ENCODE measurements around the gene CRACR2B. TPM values are rescaled to one million over a fixed set of nuclear protein-coding genes. Genes with fewer than 3 reads are reported as not detected.

The CRACR2B gene
- total RNA-seq, 1 experiment from 2014 or later = 11.8 TPM

- no peak overlapping the region for H3K4me3 ChIP-seq (replicated peaks in 1 of 2; ENCODE audit: low read depth in 1 of 2, low read length in 2 of 2)
- intact Hi-C loops (cut with micrococcal nuclease) = no loop called here
- no TSS peak for BruUV-seq (replicated peaks)
- ChIA-PET RAD21 (ENCODE audit: low non-redundant PET in 1 of 2, low total read pairs in 2 of 2, uncharacterized antibody in 2 of 2, unreplicated experiment in 2 of 2) (no interaction called here), CTCF (no interaction called here), POLR2A (no interaction called here)
- H3K4me1 ChIP-seq (ENCODE audit: control insufficient read depth in 1 of 2, insufficient read depth in 2 of 2, low read length in 2 of 2) = peaks cover 34 to 52% of the 10 kb centered on the region in 2 experiments
- H3K4me2 ChIP-seq (ENCODE audit: low read length) = no peak overlapping the region
- H3K9me3 ChIP-seq (ENCODE audit: control insufficient read depth in 1 of 2, insufficient read depth in 1 of 2, low read depth in 1 of 2, low read length in 2 of 2) = no peaks in the 10 kb centered on the region
- no peak for DNase-seq (ENCODE audit: low read depth, low spot score)
- H3K79me2 ChIP-seq (ENCODE audit: insufficient read depth, low read length) = peaks cover 22% of the 10 kb centered on the region
- no peaks in the 10 kb centered on the region for H3K9me2 ChIP-seq (ENCODE audit: insufficient read depth)
- no peaks in the 10 kb centered on the region for H4K20me1 ChIP-seq (ENCODE audit: insufficient read depth)
- TF ChIP-seq MAX (IDR thresholded peaks at IDR 0.05) = no peak
- TF ChIP-seq SP1 (IDR thresholded peaks at IDR 0.05; ENCODE audit: low read depth) = no peak
- TF ChIP-seq RAD21 (IDR thresholded peaks at IDR 0.05; ENCODE audit: low read depth) = no peak
- no peak for TF ChIP-seq JUND (IDR thresholded peaks at IDR 0.05)
- TF ChIP-seq EGR1 (IDR thresholded peaks at IDR 0.05; ENCODE audit: low read depth) = no peak
- TF ChIP-seq, protein P1, sequence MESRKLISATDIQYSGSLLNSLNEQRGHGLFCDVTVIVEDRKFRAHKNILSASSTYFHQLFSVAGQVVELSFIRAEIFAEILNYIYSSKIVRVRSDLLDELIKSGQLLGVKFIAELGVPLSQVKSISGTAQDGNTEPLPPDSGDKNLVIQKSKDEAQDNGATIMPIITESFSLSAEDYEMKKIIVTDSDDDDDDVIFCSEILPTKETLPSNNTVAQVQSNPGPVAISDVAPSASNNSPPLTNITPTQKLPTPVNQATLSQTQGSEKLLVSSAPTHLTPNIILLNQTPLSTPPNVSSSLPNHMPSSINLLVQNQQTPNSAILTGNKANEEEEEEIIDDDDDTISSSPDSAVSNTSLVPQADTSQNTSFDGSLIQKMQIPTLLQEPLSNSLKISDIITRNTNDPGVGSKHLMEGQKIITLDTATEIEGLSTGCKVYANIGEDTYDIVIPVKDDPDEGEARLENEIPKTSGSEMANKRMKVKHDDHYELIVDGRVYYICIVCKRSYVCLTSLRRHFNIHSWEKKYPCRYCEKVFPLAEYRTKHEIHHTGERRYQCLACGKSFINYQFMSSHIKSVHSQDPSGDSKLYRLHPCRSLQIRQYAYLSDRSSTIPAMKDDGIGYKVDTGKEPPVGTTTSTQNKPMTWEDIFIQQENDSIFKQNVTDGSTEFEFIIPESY (IDR thresholded peaks at IDR 0.05; ENCODE audit: extremely low read depth, insufficient replicate concordance, low read length) = no peak
- no peak for TF ChIP-seq ZNF274 (IDR thresholded peaks at IDR 0.05; ENCODE audit: low read depth, low read length)
- TF ChIP-seq REST (IDR thresholded peaks at IDR 0.05; ENCODE audit: low read depth) = no peak
- TF ChIP-seq CBX3 (IDR thresholded peaks at IDR 0.05; ENCODE audit: low read depth) = no peak
- TF ChIP-seq ZFX (IDR thresholded peaks at IDR 0.05) = no peak
- no peak for TF ChIP-seq SRF (IDR thresholded peaks at IDR 0.05; ENCODE audit: low read depth)
- TF ChIP-seq POLR2AphosphoS5 (IDR thresholded peaks at IDR 0.05; ENCODE audit: low read depth, low read length) = no peak
- no peak for TF ChIP-seq TCF7L2 (IDR thresholded peaks at IDR 0.05; ENCODE audit: borderline replicate concordance, extremely low read depth, insufficient read depth, insufficient read length)
- TF ChIP-seq EZH2phosphoT487 (IDR thresholded peaks at IDR 0.05; ENCODE audit: borderline replicate concordance) = no peak
- TF ChIP-seq SIN3A (IDR thresholded peaks at IDR 0.05; ENCODE audit: low read depth) = no peak
- TF ChIP-seq CEBPB (IDR thresholded peaks at IDR 0.05; ENCODE audit: low read depth) = no peak
- TF ChIP-seq, protein P2, sequence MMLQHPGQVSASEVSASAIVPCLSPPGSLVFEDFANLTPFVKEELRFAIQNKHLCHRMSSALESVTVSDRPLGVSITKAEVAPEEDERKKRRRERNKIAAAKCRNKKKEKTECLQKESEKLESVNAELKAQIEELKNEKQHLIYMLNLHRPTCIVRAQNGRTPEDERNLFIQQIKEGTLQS (IDR thresholded peaks at IDR 0.05) = no peak
- TF ChIP-seq YY1 (IDR thresholded peaks at IDR 0.05; ENCODE audit: extremely low read depth, insufficient replicate concordance, low read depth, low read length) = no peak
- TF ChIP-seq, protein P3, sequence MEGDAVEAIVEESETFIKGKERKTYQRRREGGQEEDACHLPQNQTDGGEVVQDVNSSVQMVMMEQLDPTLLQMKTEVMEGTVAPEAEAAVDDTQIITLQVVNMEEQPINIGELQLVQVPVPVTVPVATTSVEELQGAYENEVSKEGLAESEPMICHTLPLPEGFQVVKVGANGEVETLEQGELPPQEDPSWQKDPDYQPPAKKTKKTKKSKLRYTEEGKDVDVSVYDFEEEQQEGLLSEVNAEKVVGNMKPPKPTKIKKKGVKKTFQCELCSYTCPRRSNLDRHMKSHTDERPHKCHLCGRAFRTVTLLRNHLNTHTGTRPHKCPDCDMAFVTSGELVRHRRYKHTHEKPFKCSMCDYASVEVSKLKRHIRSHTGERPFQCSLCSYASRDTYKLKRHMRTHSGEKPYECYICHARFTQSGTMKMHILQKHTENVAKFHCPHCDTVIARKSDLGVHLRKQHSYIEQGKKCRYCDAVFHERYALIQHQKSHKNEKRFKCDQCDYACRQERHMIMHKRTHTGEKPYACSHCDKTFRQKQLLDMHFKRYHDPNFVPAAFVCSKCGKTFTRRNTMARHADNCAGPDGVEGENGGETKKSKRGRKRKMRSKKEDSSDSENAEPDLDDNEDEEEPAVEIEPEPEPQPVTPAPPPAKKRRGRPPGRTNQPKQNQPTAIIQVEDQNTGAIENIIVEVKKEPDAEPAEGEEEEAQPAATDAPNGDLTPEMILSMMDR (IDR thresholded peaks at IDR 0.05 in 2 of 3, conservative IDR thresholded peaks at IDR 0.05 in 1 of 3; ENCODE audit: borderline replicate concordance in 1 of 3, insufficient read depth in 1 of 3, low read depth in 2 of 3, low read length in 2 of 3) = no peak
- no peak for TF ChIP-seq FOSL1 (IDR thresholded peaks at IDR 0.05; ENCODE audit: low read depth)
- no peak overlapping the region for H3K9ac ChIP-seq (ENCODE audit: low read length)
- no peak overlapping the region for H2AFZ ChIP-seq (ENCODE audit: low read depth, low read length, poor library complexity, severe bottlenecking)
- ATAC-seq = no peak
- H3K36me3 ChIP-seq (ENCODE audit: control insufficient read depth in 1 of 2, insufficient read depth in 2 of 2, low read length in 2 of 2) = no peaks in the 10 kb centered on the region
- H3K27me3 ChIP-seq (ENCODE audit: insufficient read depth, low read length) = no peaks in the 10 kb centered on the region
- H3K27ac ChIP-seq (ENCODE audit: low read depth, low read length) = no peak overlapping the region
Observed at GRCh38 chr11:824292-824880, 3.3 kb upstream of the CRACR2B start.

Data from HCT116 (cell line).